ENCODE data around the gene MICAL3.

DNA sequence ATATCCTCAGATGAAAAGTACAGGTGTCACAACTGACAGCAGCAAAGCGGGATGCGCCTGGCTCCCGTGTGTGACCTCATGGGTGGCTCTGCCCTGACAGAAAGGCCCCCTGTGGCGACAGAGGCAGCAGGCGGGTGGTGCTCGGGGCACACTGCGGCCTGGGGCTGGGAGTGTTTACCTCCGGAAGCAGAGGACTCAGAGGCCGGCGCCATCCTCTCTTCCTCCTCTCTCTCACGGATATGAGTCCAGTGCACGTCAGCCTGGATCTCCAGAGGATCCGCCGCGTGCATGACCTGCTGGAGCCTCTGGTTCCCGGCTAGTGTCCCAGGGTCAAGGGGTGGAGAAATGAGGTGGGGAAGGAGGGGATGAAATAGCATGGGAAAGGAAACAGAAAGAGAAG lies 196.9 kb downstream of the MICAL3 start:
- TF ChIP-seq, protein P1, sequence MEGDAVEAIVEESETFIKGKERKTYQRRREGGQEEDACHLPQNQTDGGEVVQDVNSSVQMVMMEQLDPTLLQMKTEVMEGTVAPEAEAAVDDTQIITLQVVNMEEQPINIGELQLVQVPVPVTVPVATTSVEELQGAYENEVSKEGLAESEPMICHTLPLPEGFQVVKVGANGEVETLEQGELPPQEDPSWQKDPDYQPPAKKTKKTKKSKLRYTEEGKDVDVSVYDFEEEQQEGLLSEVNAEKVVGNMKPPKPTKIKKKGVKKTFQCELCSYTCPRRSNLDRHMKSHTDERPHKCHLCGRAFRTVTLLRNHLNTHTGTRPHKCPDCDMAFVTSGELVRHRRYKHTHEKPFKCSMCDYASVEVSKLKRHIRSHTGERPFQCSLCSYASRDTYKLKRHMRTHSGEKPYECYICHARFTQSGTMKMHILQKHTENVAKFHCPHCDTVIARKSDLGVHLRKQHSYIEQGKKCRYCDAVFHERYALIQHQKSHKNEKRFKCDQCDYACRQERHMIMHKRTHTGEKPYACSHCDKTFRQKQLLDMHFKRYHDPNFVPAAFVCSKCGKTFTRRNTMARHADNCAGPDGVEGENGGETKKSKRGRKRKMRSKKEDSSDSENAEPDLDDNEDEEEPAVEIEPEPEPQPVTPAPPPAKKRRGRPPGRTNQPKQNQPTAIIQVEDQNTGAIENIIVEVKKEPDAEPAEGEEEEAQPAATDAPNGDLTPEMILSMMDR (IDR thresholded peaks at IDR 0.05): no peak
- no peak for TF ChIP-seq POLR2A (IDR thresholded peaks at IDR 0.05)

Data from testis (tissue), 2 donors.